NCI-H2081 treated with DMSO at 0.1 percent for 48 hours (cell line): ENCODE data around the gene RAB3GAP2.
"Not testable (repeated sequence)": the region's sequence is repeated elsewhere in the genome, so short reads cannot be mapped to it uniquely, and the experiment has no call there.

Source experiments
- DNase-seq: peaks from one replicate; lab custom pipeline; 2025; lab: John Stamatoyannopoulos, UW

RAB3GAP2 gene

GRCh38 chr1:220239966-220240365 lies 32.3 kb downstream of the RAB3GAP2 start:
- DNase-seq: no peak

- DNase-seq: no peak
Measured at GRCh38 chr1:220239213-220239612, 33.0 kb downstream of the RAB3GAP2 start.

GRCh38 chr1:220236278-220236677 lies 36.0 kb downstream of the RAB3GAP2 start:
- not testable (repeated sequence) for DNase-seq

- peak; percentile 79 for DNase-seq
Measured at GRCh38 chr1:220235462-220235861, 36.8 kb downstream of the RAB3GAP2 start.

- no peak for DNase-seq
Measured at GRCh38 chr1:220233927-220234326, 38.3 kb downstream of the RAB3GAP2 start.

- no peak for DNase-seq
Measured at GRCh38 chr1:220229771-220230170, 42.5 kb downstream of the RAB3GAP2 start.

- DNase-seq: no peak
Measured at GRCh38 chr1:220227393-220227792, 44.9 kb downstream of the RAB3GAP2 start.

GRCh38 chr1:220226752-220227151 lies 45.5 kb downstream of the RAB3GAP2 start:
- DNase-seq: no peak

- no peak for DNase-seq
Measured at GRCh38 chr1:220225957-220226356, 46.3 kb downstream of the RAB3GAP2 start.

GRCh38 chr1:220224611-220225124 lies 47.6 kb downstream of the RAB3GAP2 start:
- no peak for DNase-seq

- no peak for DNase-seq
Measured at GRCh38 chr1:220224033-220224432, 48.2 kb downstream of the RAB3GAP2 start.

- DNase-seq: no peak
Measured at GRCh38 chr1:220222939-220223338, 49.3 kb downstream of the RAB3GAP2 start.

- DNase-seq: peak; percentile 84
Measured at GRCh38 chr1:220221670-220222069, 50.6 kb downstream of the RAB3GAP2 start.

GRCh38 chr1:220221269-220221668 lies 51.0 kb downstream of the RAB3GAP2 start:
- DNase-seq: no peak

- not testable (repeated sequence) for DNase-seq
Measured at GRCh38 chr1:220220699-220221040, 51.6 kb downstream of the RAB3GAP2 start.

- DNase-seq: no peak
Measured at GRCh38 chr1:220219865-220220698, 52.2 kb downstream of the RAB3GAP2 start.

GRCh38 chr1:220219136-220219442 lies 53.2 kb downstream of the RAB3GAP2 start:
- DNase-seq: no peak

- DNase-seq: peak; percentile 47
Measured at GRCh38 chr1:220218397-220219135, 53.7 kb downstream of the RAB3GAP2 start.

- DNase-seq: peak; percentile 17
Measured at GRCh38 chr1:220217383-220217988, 54.8 kb downstream of the RAB3GAP2 start.

GRCh38 chr1:220213382-220213983 lies 58.8 kb downstream of the RAB3GAP2 start:
- DNase-seq: no peak

- no peak for DNase-seq
Measured at GRCh38 chr1:220207411-220207810, 64.8 kb downstream of the RAB3GAP2 start.

GRCh38 chr1:220204758-220205157 lies 67.5 kb downstream of the RAB3GAP2 start:
- not testable (repeated sequence) for DNase-seq
